GM19463 (cell line): Measurements from ENCODE around the gene CARD19.

ENCODE experiments used
- ATAC-seq: cut with Tn5 transposase; IDR thresholded peaks from one replicate; pipeline ENCODE4 v1.9.1; 2021; ENCODE audit warnings: mild to moderate bottlenecking, moderate library complexity; ENCODE audit not compliant: unreplicated experiment

Gene CARD19

DNA sequence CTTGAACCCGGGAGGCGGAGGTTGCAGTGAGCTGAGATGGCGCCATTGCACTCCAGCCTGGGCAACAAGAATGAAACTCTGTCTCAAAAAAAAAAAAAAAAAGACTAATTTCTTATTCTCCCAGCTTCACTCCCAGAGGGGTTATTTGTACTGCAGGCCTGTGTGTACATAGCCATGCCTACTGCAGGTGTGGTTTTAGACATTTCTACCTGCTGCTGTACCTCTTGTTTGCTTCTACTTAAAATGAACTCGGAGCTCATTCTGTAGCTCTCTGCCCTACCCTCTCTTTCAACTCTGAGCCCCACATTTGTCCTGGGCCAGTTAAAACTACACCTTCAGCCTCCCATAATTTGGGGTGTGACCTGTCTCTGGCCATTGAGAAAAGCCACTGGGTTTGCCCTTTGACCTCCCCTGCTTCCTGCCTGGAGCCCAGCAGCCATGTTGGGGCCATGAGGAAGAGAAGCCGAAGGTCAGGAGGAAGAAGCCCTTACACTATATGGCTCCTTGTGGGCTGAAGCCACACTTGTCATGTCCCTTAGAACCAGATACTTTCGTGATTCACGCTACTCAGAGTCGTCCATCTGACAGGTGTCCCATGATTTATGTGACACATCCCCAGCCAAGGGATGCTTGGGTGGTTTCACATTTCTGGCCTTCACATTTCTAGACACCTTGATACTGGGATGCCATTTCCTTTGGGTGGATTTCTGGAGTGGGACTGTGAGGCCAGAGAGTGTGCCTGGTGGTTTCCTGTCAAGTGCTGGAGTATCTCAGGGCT, 9.4 kb upstream of the CARD19 start:
- no peak for ATAC-seq

DNA sequence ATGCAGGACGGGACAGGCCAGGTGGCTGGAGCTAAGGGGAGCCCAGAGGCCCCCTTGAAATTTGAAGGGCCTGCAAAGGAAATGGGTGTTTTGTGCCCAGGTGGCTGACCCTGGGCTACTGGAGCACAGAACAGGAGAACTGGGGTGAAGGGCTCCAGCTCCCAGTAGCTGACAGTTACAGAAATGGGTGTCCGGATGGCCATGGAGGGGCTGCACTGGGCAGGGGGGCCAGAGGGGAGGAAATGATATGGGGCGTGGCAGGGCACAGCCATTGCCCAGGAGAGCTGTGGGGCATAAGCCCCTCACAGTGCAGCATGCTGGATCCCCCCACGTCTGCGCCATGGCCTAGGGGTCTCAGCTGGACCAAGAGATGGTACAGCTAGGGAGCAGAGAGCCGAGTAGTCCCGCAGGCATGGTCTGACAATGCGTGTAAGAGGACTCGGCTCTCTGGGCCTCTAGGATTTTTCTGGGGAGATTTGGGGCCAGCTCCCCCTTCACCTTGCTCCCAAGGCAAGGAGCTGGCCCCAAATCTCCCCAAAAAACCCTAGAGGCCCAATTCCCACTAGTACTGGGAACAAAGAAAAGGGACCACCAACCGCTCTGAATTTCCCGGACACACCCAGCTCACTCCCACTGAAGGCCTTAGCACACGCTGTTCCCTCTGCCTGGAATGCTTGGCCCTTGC, 7.9 kb upstream of the CARD19 start:
- ATAC-seq: no peak

DNA sequence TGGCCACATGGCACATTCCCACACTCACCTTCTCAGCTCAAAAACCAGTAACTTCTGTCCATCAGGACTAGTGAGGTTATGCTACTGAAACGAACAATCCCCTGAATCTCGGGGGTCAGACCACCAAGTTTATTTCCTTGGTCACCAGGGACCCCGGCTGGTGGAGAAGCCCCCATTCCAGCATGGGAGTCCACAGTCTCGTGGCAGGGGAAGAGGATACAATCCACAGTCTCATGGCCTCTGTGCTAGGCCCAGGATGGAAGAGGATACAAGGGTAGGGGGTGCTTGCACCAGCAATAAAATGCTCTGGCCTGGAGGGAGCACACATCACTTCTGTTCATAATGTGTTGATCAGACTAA, 7.4 kb upstream of the CARD19 start:
- no peak for ATAC-seq

DNA sequence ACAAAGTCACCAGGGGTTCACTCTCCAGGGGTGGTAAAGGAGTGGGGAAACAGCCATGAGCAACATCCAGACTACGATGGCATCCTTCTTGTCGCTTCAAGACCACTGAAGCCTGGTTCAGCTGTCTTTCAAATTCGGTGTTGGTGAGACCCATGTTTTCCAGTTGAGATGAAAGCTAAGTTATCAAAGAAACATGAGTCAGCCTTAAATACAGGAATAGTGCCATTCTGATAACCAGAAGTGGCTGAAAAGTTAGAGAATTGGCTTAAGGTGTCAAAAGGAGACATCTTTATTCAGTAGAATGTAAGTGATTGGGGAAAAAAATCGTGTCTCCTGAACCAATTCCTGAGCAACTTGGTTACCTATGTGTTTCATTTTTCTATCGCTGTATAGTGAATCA, 7.0 kb upstream of the CARD19 start:
- no peak for ATAC-seq

DNA sequence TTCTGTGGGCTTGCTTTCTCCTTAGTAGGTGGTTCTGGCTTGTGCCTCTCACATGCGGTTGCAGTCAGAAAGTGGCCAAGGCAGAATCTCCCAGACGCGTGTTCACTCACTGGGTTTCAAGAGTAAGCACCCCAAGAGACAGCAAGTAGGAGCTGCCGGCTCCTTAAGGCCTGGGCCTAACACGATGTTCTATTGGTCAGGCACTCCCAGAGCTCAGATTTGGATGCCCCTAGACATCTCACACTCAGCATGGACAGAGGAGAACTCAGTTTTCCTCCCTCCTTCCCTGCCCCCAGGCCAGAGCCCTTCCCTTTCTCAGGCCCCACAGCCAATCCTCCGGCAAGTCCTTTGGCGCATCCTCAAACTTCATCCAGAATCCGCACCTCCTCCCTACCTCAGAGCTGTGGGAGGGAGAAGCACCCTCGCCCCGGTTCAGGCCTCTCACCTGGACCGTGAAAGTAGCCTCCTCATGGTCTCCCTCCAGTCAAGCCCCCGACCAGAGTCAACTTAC, 6.5 kb upstream of the CARD19 start:
- no peak for ATAC-seq

DNA sequence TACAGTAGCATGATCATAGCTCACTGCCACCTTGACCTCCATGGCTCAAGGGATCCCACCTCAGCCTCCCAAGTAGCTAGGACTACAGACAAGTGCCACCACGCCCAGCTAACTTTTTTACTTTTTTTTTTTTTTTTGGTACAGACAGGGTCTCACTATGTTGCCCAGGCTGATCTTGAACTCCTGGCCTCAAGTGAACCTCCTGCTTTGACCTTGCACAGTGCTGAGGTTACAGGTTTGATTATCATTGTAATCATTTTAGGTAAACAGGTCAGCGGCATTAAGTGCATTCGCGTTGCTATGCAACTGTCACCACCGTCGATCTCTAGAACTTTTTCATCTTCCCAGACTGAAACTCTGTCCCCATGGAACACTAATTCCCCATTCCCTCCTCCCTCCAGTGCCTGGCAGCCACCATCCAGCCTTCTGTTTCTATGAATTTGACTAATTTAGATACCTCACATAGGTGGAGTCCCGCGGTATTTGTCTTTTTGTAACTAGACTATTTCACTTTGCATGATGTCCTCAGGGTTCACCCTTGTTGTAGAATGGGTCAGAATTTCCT, 5.8 kb upstream of the CARD19 start:
- no peak for ATAC-seq

DNA sequence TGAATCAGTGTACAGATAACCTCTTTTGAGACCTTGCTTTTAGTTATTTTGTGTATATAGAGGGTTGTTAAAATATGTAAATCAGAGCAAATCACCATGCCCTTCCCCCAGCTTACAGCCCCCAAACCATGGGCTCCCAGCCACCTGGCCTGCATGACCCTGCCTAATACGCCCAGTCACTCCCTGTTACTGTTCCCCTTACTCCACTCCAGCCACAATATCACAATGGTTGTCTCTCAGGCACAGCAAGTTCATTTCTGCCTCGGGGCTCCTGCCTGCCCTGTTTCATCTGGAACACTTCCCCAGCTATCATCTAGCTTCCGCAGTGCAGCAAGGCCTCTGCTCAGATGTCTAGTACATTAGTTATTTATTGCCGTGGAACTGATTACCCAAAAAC, 5.0 kb upstream of the CARD19 start:
- no peak for ATAC-seq

DNA sequence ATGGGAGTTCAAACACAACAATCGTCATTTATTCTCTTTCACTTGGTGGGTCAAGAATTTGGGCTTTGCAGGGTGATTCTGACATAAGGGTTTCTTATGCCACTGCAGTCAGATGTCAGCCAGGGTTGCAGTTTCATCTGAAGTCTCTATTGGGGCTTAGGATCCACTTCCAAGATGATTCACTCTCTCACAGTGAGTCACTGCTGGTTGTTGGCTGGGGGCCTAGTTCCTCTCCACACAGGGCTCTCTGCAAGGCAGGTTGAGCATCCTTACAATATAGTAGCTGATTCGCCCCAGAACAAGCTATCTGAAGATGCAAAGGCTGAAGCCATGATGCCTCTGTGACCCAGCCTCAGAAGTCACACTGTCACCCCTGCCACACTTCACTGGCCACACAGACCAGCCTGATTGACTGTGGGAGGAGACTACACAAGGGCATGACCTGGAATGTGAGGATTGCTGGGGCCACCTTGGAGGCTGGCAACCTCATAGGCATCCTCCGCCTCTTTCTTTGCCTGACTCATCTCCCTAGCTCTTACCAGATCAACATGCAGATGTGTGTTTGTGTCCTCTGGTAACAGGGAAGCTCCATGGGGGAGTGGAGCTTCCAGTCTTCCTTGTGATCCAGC, 4.5 kb upstream of the CARD19 start:
- ATAC-seq: no peak

DNA sequence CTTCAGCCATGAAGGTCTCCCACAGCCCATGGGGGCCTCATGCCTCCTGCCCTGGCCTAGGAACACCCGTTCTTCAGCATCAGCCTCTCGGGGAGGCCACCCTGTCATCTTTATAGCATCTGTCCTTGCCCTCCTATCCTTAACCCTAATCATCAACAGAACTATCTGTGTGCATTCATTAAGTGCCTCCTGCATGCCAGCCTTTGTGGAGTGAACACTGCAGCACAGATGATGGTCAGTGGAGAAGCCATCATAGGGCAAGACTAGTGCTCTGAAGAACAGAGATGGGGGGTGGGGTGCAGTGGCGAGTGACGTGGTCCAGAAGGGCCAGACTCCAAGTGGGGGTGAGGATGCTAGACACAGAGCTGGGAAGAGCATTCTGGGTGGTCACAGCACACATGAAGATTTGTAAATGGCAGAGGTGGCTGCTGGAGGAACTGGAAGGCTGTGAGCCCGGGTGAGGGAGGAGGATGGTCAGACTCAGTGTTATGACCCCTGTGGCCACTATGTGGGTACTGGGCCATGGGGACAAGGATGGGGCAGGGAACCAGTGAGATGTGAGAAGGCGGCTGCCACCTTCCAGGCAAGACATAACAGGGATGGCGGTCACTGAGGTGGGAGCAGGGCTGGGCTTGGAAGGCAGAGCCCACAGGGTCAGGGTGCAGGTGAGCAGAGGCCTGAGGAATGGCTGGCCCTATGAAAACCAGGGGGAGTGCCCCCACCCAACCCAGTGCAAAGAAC, 3.6 kb upstream of the CARD19 start:
- no peak for ATAC-seq

DNA sequence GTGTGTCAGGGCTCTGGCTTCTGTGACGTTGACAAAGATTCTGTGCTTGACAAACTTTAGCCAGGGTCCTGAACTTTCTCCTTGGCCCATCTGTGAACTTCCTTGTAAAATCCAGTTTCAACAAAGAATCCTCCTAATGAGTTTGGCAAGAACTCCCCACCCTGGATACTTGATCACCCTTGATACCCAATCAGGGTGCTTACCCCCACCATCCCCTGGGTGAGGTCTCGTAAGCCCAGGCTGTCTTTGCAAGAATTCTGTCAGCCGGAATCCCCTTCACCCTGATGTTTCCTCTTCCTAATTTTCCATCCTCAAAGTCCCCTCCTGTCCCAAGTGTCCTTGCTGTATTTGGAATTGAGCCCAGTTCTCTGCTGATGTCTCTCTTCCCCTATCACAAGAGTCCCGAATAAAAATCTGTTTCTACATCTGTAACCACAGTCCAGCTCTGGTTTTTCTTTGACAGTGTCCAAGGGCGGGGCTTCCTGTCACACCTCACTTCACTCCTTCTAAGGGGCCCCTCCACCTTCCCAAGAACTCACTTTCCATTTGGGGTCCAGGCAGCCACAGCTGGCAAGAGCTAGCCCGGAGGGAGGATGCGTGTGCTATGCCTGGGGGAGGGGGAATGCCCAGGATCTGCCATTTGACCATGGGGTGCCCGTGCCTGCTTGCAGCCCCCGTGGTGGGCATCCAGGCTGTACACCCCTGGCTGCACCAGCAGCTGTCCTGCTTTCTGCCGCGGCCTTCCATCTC, 2.7 kb upstream of the CARD19 start:
- no peak for ATAC-seq

DNA sequence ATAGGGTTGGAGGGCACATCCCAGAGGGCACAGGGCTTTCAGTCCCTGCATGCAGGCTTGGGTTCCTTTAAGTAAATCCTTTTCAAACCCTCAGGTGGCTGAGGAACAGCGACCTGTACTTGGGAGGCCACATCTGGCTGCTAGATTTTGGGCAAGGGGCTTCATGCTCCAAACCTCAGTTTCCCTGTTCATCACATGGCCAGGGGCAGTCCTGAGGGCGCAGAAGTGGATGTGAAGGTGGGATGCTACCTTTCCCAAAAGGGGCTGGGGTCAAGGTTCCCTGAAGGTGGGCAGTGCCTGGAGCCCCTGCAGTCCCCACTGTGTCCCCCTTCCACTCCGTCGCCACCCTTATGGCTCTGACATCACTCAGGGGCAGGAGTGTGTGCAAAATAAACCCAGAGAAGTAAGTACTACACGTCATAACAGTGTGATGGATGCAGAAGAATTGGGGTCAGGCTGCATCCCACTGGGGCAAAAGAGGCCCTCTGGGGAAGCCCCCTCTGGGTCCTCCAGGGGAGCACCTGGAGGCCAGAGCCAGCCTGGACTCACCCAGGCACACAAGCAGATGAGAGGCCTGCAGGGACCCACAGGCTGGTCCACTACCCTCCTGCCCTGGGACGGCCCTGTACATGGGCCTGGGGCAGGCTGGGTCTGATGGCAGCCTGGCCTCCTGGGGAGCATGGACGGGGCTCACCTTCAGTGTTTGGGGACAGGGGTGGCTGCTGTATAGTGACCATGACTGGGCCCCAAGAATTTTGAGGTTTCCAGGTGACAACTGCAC, 1.9 kb upstream of the CARD19 start:
- no peak for ATAC-seq

DNA sequence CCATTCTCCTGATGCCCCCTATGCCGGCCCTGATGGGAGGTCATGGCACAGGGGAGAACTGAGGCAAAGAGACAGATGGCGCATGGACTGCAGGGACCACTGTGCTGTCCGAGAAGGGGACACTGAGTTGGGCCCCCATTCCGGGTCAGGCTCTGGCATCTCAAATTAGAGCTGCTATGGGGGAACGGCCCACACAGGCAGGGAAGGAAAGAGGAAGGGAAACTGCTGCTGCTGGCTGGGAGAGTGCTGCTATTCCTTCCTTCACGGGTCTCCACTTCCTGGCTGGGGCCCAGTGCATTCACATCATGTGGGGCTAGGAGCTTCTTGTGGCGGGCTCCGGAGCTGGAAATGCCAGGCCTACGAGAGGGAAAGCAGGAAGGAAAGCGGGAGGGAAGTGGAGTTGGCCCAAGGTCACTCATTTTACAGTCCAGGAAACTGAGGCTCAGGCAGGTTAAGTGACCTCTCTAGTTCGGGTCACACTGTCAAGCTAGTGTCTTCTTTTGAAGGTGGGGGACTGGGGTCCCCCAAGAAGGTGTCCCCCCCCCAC, 1.3 kb upstream of the CARD19 start:
- no peak for ATAC-seq

DNA sequence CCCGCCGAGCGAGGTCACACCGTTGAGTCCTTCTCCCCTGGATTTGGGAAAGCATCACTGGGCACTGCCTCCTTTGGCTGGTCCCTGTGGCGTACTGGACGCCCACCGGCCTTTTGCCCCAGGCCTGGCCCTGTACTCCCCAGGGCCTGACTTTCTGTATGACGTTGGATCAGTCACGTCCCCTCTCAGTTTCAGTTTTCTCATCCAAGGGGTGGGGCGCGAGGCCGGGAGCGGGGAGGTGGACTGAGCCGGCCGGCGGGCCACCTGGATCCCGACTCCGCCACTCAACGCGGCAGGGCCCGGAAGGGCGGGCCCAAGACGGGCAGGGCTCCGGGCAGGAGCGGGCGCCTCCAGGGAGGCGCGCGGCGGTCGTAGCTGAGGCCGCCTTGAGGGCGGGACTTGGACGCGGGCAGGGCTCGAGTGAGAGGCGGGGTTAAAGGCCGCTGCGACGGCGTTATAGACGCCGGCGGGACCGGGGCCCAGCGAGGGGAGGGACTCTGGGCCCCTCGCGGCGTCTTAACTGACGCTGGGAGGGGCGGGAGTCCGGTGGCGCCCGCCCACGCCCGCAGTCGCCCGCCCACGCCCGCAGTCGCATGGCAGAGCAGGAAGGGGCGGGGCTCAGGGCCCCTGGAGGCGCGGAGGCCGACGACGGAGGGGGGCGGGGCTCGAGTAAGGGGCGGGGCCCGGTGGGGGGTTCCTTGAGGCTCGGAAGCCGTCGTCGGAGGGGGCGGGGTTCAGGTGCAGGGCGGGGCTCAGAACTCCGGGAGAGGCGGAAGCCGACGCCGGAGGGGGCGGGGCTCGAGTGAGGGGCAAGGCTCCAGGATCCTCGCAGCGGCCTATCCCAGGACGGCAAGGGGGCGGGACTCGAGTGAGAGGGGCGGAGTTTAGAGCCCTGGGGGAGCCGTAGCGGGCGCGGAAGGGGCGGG, 549 bp upstream of the CARD19 start:
- ATAC-seq: peak; percentile 58

DNA sequence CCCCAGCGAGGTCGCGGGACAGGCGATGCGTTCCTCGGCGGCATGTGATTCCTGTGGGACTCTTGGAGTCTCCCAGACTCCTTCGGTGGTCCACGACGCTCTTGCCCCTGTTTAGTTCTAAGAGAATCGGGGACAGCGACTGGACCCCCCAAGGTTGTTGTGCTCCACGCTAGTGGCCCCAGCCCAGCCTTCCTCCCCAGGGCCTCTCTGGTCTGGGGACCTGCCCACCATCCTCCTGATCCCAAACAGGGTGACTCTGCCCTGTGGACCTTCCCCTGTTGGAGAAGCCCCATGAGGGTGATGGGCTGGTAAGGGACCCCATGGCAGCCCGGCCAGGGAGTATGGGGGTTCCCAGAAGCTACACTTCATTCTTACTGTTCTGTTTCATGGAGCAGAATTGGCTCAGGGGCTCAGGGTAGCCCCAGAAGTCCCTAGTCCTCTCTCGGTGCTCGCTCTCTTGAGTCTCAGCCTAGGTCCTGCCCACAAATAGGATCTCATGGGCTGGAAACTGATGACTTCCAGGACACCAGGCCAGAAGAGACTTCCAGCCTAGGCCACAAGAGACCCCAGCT, 880 bp downstream of the CARD19 start:
- ATAC-seq: no peak

DNA sequence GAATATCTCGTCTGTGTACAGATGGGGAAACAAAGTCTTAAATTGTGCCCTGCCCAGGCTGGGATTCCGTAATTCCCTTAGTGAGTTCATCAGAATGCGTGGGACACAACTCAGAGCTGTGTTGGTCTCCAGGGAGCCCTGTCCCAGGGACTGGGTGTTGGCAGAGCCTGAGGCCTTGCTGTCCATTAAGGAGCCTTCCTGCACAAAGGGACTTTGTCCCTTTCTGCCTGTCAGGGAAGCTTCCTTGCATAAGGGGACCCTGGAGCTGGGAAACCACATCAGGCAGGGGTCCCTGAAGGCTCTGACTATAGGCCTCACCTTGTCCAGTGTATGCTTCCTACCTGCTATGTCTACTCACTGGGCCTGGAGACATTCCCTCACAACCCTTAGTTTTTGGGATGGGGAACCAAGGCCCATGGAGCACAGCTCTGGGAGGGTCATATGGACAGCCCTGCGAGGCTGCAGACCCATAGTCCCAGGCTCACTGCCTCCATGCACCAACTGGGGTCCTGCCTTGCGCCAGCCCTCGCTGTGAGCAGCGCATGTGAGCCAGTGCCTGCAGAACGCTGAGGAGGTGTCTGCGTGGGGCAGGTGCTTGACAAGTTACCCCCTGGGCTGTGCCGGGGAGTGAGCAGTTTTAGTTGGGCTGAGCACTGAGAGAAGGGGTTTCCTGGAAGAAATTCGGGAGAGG, 1.6 kb downstream of the CARD19 start:
- ATAC-seq: no peak

DNA sequence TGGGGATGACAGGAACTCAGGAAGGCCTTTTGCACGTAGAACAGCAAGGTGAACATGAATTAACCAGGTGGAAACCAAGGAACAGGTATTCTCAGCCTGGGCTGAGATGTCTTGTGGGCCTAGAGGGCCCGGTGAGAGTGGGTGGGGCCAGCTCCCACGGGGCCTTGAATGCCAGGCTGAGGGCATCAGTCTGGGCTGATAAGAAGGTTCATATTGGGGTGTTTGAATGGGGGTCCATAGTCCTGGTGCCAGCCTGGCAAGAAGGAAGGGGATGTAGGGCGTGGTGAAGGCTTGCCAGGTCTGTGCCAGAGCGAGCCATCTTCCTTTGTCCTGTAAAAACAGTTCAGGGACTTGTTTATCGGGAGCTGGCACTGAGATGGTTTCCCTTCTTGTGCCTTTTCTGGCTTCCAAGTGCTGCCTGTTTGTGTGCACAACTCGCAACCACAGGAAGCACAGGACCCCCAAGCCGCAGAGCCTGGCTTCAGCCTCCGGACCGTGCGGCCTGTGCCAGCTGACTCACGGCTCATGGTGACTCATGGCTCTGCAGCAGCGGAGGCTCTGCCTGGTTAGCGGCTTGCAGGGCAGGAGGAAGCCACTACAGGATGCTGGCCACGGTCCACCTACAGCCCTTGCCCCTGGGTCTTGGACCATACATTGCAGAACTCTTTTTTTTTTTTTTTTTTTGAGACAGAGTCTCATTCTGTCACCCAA, 2.4 kb downstream of the CARD19 start:
- no peak for ATAC-seq
